H9 (cell line): ENCODE data around the gene DLEC1. TPM values are rescaled to one million over a fixed set of nuclear protein-coding genes. Genes with fewer than 3 reads are reported as not detected.
"Not testable (repeated sequence)": the region's sequence is repeated elsewhere in the genome, so short reads cannot be mapped to it uniquely, and the experiment has no call there.

Experiments
- DNase-seq: peaks from one replicate; pipeline ENCODE4 v3.0.0-alpha.2; 2017
- H2AFZ ChIP-seq: one replicate; pipeline ENCODE4 v1.6.1; 2013; ENCODE audit warnings: mild to moderate bottlenecking, low read length, control low read depth, moderate library complexity
- H2AK5ac ChIP-seq: 2 replicates; pipeline ENCODE4 v1.6.1; 2013; ENCODE audit warnings: low read length, control low read depth, mixed read lengths; ENCODE audit not compliant: insufficient read length
- H2BK120ac ChIP-seq: one replicate; pipeline ENCODE4 v1.6.1; 2013; ENCODE audit warnings: low read depth, mild to moderate bottlenecking, low read length, control low read depth, inconsistent platforms; ENCODE audit not compliant: poor library complexity, severe bottlenecking
- H2BK12ac ChIP-seq: 2 replicates; pipeline ENCODE4 v1.6.1; 2013; ENCODE audit warnings: low read length, control low read depth, mixed read lengths, low read depth; ENCODE audit not compliant: insufficient read length
- H2BK15ac ChIP-seq: 2 replicates; pipeline ENCODE4 v1.6.1; 2013; ENCODE audit warnings: low read depth, low read length, control low read depth
- H2BK20ac ChIP-seq: one replicate; pipeline ENCODE4 v1.6.1; 2013; ENCODE audit warnings: low read depth, mild to moderate bottlenecking, low read length, control low read depth, inconsistent platforms; ENCODE audit not compliant: poor library complexity, severe bottlenecking
- H2BK5ac ChIP-seq: 2 replicates; pipeline ENCODE4 v1.6.1; 2013; ENCODE audit warnings: low read length, control low read depth, mixed read lengths; ENCODE audit not compliant: insufficient read length
- H3K14ac ChIP-seq: 2 replicates; pipeline ENCODE4 v1.6.1; 2013; ENCODE audit warnings: low read length, control low read depth; ENCODE audit not compliant: insufficient read depth
- H3K18ac ChIP-seq: 2 replicates; pipeline ENCODE4 v1.6.1; 2013; ENCODE audit warnings: low read depth, mild to moderate bottlenecking, mixed read lengths, low read length, control low read depth; ENCODE audit not compliant: insufficient read length
- H3K23ac ChIP-seq: 2 replicates; pipeline ENCODE4 v1.6.1; 2013; ENCODE audit warnings: low read length, control low read depth, mixed read lengths, low read depth; ENCODE audit not compliant: insufficient read length
- H3K23me2 ChIP-seq: 2 replicates; pipeline ENCODE4 v1.6.1; 2013; ENCODE audit warnings: low read depth, mild to moderate bottlenecking, mixed read lengths, low read length, control low read depth; ENCODE audit not compliant: insufficient read length, poor library complexity, severe bottlenecking
- H3K27ac ChIP-seq: 2 replicates; pipeline ENCODE4 v1.5.1; 2013; ENCODE audit warnings: low read length, control low read depth, mixed read lengths, low read depth; ENCODE audit not compliant: insufficient read length
- H3K27me3 ChIP-seq: 2 replicates; pipeline ENCODE4 v1.6.1; 2013; ENCODE audit warnings: low read length, control low read depth, inconsistent platforms; ENCODE audit not compliant: insufficient read depth
- H3K4ac ChIP-seq: 2 replicates; pipeline ENCODE4 v1.6.1; 2013; ENCODE audit warnings: low read depth, mild to moderate bottlenecking, control low read depth, inconsistent platforms, low read length, moderate library complexity
- H3K4me1 ChIP-seq: 2 replicates; pipeline ENCODE4 v1.6.1; 2013; ENCODE audit warnings: low read length, control low read depth, inconsistent platforms; ENCODE audit not compliant: insufficient read depth
- H3K4me2 ChIP-seq: 2 replicates; pipeline ENCODE4 v1.6.1; 2013; ENCODE audit warnings: low read length, control low read depth, mixed read lengths; ENCODE audit not compliant: insufficient read length, insufficient read depth
- H3K56ac ChIP-seq: 2 replicates; pipeline ENCODE4 v1.6.1; 2013; ENCODE audit warnings: low read depth, mild to moderate bottlenecking, mixed read lengths, low read length, control low read depth; ENCODE audit not compliant: insufficient read length
- H3K79me1 ChIP-seq: 2 replicates; pipeline ENCODE4 v1.6.1; 2013; ENCODE audit warnings: low read depth, mild to moderate bottlenecking, moderate library complexity, low read length, control low read depth, inconsistent platforms; ENCODE audit not compliant: insufficient read depth, poor library complexity, severe bottlenecking
- H3K79me2 ChIP-seq: 2 replicates; pipeline ENCODE4 v1.6.1; 2013; ENCODE audit warnings: low read length, control low read depth, inconsistent platforms; ENCODE audit not compliant: insufficient read depth
- H3K9ac ChIP-seq: 2 replicates; pipeline ENCODE4 v1.6.1; 2013; ENCODE audit warnings: low read length, control low read depth, mixed read lengths; ENCODE audit not compliant: insufficient read length; ENCODE audit errors: extremely low read depth
- H3K9me3 ChIP-seq: one replicate; pipeline ENCODE4 v1.6.1; 2013; ENCODE audit warnings: low read depth, low read length, inconsistent platforms; ENCODE audit not compliant: control insufficient read depth
- H3T11ph ChIP-seq: one replicate; pipeline ENCODE4 v1.6.1; 2013; ENCODE audit warnings: mild to moderate bottlenecking, low read length, control low read depth, inconsistent platforms
- H4K20me1 ChIP-seq: one replicate; pipeline ENCODE4 v1.6.1; 2013; ENCODE audit not compliant: control insufficient read depth, insufficient read length, insufficient read depth
- H4K5ac ChIP-seq: 2 replicates; pipeline ENCODE4 v1.6.1; 2013; ENCODE audit warnings: low read depth, mild to moderate bottlenecking, mixed read lengths, low read length, control low read depth; ENCODE audit not compliant: insufficient read length
- H4K8ac ChIP-seq: replicated peaks from 2 replicates; pipeline ENCODE4 v1.6.1; 2013; ENCODE audit warnings: low read length, control low read depth, mixed read lengths, low read depth; ENCODE audit not compliant: insufficient read length
- H4K91ac ChIP-seq: 2 replicates; pipeline ENCODE4 v1.6.1; 2013; ENCODE audit warnings: low read depth, mild to moderate bottlenecking, moderate library complexity, mixed read lengths, low read length, control low read depth; ENCODE audit not compliant: insufficient read length
- H3K27ac Mint-ChIP-seq, 3 experiments: 2 replicates in 2 of 3; 3 replicates in 1 of 3; pipeline ENCODE4 v1.8.0; 2020 to 2021; ENCODE audit warnings: mixed read lengths in 3 of 3, mild to moderate bottlenecking in 1 of 3, moderate library complexity in 1 of 3
- H3K27me3 Mint-ChIP-seq: 2 replicates; pipeline ENCODE4 v1.8.0; 2021; ENCODE audit warnings: low read depth, mild to moderate bottlenecking, moderate library complexity, mixed read lengths
- H3K36me3 Mint-ChIP-seq, 3 experiments: 2 replicates in 2 of 3; 3 replicates in 1 of 3; pipeline ENCODE4 v1.8.0; 2020 to 2021; ENCODE audit warnings: low read depth in 3 of 3, mixed read lengths in 3 of 3; ENCODE audit not compliant: insufficient read depth in 1 of 3
- H3K4me1 Mint-ChIP-seq, 2 experiments: 2 replicates each; pipeline ENCODE4 v1.8.0; 2020; ENCODE audit warnings: mixed read lengths in 2 of 2
- H3K4me3 Mint-ChIP-seq, 2 experiments: 2 replicates in 1 of 2; 3 replicates in 1 of 2; pipeline ENCODE4 v1.8.0; 2020 to 2021; ENCODE audit warnings: mild to moderate bottlenecking in 2 of 2, mixed read lengths in 2 of 2, moderate library complexity in 1 of 2
- H3K9me3 Mint-ChIP-seq, 2 experiments: 2 replicates in 1 of 2; 3 replicates in 1 of 2; pipeline ENCODE4 v1.8.0; 2020; ENCODE audit warnings: mild to moderate bottlenecking in 2 of 2, mixed read lengths in 2 of 2, moderate library complexity in 1 of 2
- WGBS: extraction: QIAGEN DNeasy Blood & Tissue Kit; methylation state at CpG from one replicate; pipeline ENCODE4 v1.1.7; 2013; ENCODE audit warnings: missing lambda C conversion rate, low lambda C conversion rate, mixed read lengths; ENCODE audit not compliant: insufficient read length; ENCODE audit errors: extremely low coverage; 5-methylcytosine and 5-hydroxymethylcytosine counted together
- total RNA-seq: library from RNA; stranded (reverse); gene quantifications from 2 replicates; pipeline ENCODE4 v1.2.1, GENCODE V29; 2021

DLEC1 gene
- total RNA-seq, 1 experiment from 2014 or later = 2.1 TPM

GRCh38 chr3:38135621-38136277 lies 96.7 kb downstream of the DLEC1 start:
- not testable (repeated sequence) for H4K91ac ChIP-seq, H4K20me1 ChIP-seq, H3K27me3 Mint-ChIP-seq, H2BK20ac ChIP-seq, H3K9me3 ChIP-seq, H3K56ac ChIP-seq, H3K14ac ChIP-seq, H3K79me1 ChIP-seq, H4K5ac ChIP-seq, H2BK12ac ChIP-seq, H3K18ac ChIP-seq, DNase-seq, H3K23ac ChIP-seq, H2AFZ ChIP-seq, H3K27me3 ChIP-seq, H3K4ac ChIP-seq, H3K4me1 ChIP-seq, H2AK5ac ChIP-seq, H3T11ph ChIP-seq, H2BK120ac ChIP-seq, H2BK15ac ChIP-seq, H3K27ac ChIP-seq, H2BK5ac ChIP-seq, H3K9me3 Mint-ChIP-seq, H3K79me2 ChIP-seq, H4K8ac ChIP-seq
- Mint-ChIP-seq H3K4me1 (peaks cover 40 to 44% of the 10 kb centered on the region in 2 experiments), H3K4me3 (peak overlapping the region; percentile 91 to 92), H3K36me3 (peaks cover 18 to 47% (median 25%) of the 10 kb centered on the region in 3 experiments), H3K27ac (peak overlapping the region in 2 of 3 experiments; percentile 13 to 24; a peak in 2 of 7 replicates)
- H3K9ac ChIP-seq = peak overlapping the region; percentile 80
- peak overlapping the region; percentile 77 for H3K4me2 ChIP-seq
- peaks cover 18% of the 10 kb centered on the region for H3K23me2 ChIP-seq
- no CpG with 5 or more reads among the region's 10 CpGs for WGBS
